ENCODE data around the gene POC1A.

POC1A gene

DNA sequence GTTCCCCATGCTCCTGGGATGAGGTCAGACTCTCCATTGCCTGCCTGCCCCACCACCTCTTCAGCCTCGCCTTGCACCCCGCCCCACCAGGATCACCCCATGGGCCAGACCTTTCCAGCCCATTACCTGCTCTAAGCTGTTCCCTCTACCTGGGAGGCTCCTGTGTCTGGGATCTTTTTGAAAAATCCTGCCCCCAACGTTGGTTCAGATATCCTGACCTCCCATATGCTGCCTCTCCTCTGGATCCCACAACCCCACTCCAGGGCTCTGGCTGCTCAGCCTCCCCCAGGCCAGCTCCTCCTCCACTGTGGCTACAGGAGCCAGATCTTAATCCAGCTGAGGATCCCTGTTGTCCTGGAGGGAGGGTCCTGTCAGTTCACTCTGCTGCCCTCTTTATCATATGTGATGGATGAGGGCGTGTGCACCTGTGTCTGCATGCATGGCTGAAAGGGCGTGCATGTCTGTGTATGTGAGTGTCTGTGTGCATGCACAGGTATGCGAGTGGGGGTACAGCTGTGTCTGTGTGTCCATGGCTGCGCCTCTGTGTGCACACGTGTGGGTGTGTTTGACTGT lies 22.0 kb upstream of the POC1A start:
- H3K36me3 Mint-ChIP-seq (ENCODE audit: low read depth): no peaks in the 10 kb centered on the region
- H3K27ac Mint-ChIP-seq: no peak overlapping the region
- TF ChIP-seq, protein P1, sequence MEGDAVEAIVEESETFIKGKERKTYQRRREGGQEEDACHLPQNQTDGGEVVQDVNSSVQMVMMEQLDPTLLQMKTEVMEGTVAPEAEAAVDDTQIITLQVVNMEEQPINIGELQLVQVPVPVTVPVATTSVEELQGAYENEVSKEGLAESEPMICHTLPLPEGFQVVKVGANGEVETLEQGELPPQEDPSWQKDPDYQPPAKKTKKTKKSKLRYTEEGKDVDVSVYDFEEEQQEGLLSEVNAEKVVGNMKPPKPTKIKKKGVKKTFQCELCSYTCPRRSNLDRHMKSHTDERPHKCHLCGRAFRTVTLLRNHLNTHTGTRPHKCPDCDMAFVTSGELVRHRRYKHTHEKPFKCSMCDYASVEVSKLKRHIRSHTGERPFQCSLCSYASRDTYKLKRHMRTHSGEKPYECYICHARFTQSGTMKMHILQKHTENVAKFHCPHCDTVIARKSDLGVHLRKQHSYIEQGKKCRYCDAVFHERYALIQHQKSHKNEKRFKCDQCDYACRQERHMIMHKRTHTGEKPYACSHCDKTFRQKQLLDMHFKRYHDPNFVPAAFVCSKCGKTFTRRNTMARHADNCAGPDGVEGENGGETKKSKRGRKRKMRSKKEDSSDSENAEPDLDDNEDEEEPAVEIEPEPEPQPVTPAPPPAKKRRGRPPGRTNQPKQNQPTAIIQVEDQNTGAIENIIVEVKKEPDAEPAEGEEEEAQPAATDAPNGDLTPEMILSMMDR (IDR thresholded peaks at IDR 0.05): no peak
- H3K27me3 Mint-ChIP-seq (ENCODE audit: low read depth, poor library complexity): peaks cover 26% of the 10 kb centered on the region
- H3K9me3 Mint-ChIP-seq: no peaks in the 10 kb centered on the region
- peaks cover 9% of the 10 kb centered on the region for H3K4me1 Mint-ChIP-seq
- no peak for DNase-seq
- H3K4me3 Mint-ChIP-seq: no peak overlapping the region

GRCh38 chr3:52175416-52176179 lies 21.4 kb upstream of the POC1A start:
- H3K27ac Mint-ChIP-seq: no peak overlapping the region
- H3K4me1 Mint-ChIP-seq: peaks cover 9% of the 10 kb centered on the region
- peaks cover 21% of the 10 kb centered on the region for H3K27me3 Mint-ChIP-seq (ENCODE audit: low read depth, poor library complexity)
- H3K4me3 Mint-ChIP-seq: no peak overlapping the region
- DNase-seq: no peak
- TF ChIP-seq, protein P1 (IDR thresholded peaks at IDR 0.05): no peak
- H3K9me3 Mint-ChIP-seq: no peaks in the 10 kb centered on the region
- no peaks in the 10 kb centered on the region for H3K36me3 Mint-ChIP-seq (ENCODE audit: low read depth)

DNA sequence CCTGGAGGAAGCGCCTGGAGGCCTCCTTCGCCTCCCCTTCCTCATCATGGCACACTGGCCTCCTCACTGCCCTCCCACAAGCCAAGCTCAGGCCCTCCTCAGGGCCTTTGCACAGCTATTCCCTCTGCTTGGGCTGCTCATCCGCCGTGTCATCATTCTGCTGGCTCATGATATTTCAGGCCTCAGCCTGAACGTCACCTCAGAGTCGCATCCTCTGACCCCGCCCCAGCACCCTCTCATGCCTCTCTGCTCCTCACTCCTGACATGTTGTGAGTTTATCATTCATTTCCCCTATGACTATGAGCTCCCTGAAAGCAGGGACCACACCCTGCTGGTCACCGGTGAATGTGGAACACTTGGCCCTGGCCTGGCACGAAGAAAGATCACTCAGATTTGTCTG lies 20.7 kb upstream of the POC1A start:
- peaks cover 16% of the 10 kb centered on the region for H3K27me3 Mint-ChIP-seq (ENCODE audit: low read depth, poor library complexity)
- TF ChIP-seq, protein P1 (IDR thresholded peaks at IDR 0.05): no peak
- H3K9me3 Mint-ChIP-seq: no peaks in the 10 kb centered on the region
- no peaks in the 10 kb centered on the region for H3K36me3 Mint-ChIP-seq (ENCODE audit: low read depth)
- no peak for DNase-seq
- peaks cover 9% of the 10 kb centered on the region for H3K4me1 Mint-ChIP-seq
- no peak overlapping the region for H3K4me3 Mint-ChIP-seq
- no peak overlapping the region for H3K27ac Mint-ChIP-seq

DNA sequence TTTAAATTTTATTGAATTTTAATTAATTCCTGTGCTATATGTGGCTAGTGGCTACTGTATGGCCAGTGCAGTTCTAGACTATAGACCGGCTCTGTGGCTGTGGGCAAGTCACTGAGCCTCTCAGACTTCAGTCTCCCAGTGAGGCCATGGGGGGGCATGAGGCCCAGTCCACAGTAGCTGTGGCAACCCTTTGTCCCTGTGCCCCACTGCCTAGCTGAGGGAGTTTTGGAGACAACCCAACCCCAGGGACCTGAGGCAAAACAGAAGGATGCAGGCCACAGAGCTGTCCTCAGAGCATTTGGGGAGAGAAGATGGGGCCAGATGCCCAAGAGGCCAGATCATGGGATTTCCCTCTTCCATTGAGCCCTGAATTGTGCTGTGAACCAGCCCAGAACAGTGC lies 18.9 kb upstream of the POC1A start:
- Mint-ChIP-seq H3K4me3 (no peak overlapping the region), H3K36me3 (ENCODE audit: low read depth) (no peaks in the 10 kb centered on the region), H3K27me3 (ENCODE audit: low read depth, poor library complexity) (peaks cover 9% of the 10 kb centered on the region), H3K4me1 (peaks cover 9% of the 10 kb centered on the region), H3K27ac (no peak overlapping the region), H3K9me3 (no peaks in the 10 kb centered on the region)
- TF ChIP-seq, protein P1 (IDR thresholded peaks at IDR 0.05): no peak
- DNase-seq: no peak

GRCh38 chr3:52172262-52172757 lies 18.1 kb upstream of the POC1A start:
- Mint-ChIP-seq H3K9me3 (no peaks in the 10 kb centered on the region), H3K4me1 (peaks cover 9% of the 10 kb centered on the region), H3K36me3 (ENCODE audit: low read depth) (no peaks in the 10 kb centered on the region), H3K27me3 (ENCODE audit: low read depth, poor library complexity) (peaks cover 5% of the 10 kb centered on the region), H3K4me3 (no peak overlapping the region), H3K27ac (no peak overlapping the region)
- TF ChIP-seq, protein P1 (IDR thresholded peaks at IDR 0.05): no peak
- no peak for DNase-seq

Measured in nephron progenitor cell (in vitro differentiated cells).